HEK293 (cell line): ENCODE data around the gene SEMA3D.

Experiments
- CTCF ChIA-PET: fragments of 350-600 bp; formaldehyde crosslinking; extraction: SDS; loops from one replicate; lab custom pipeline; 2021; ENCODE audit warnings: antibody characterized with exemption; lab: Yijun Ruan, JAX
- POLR2A ChIA-PET: fragments of 300-600 bp; formaldehyde crosslinking; extraction: SDS; loops from one replicate; lab custom pipeline; 2020; ENCODE audit warnings: antibody characterized with exemption, inconsistent platforms; lab: Yijun Ruan, JAX
- H3K27ac ChIP-seq: fragments of 200-500 bp; sonication (Bioruptor generic); 2 replicates; pipeline ENCODE4 v1.5.1; 2014; ENCODE audit warnings: low read depth, low read length, control low read depth, inconsistent platforms; ENCODE audit errors: extremely low read depth
- H3K36me3 ChIP-seq, 2 experiments: fragments of 200-500 bp in 1 of 2; sonication (Bioruptor generic) in 1 of 2; 1 replicate in 1 of 2; 2 replicates in 1 of 2; pipeline ENCODE4 v1.5.1; 2014 to 2017; ENCODE audit warnings: inconsistent platforms in 2 of 2, low read length in 2 of 2; ENCODE audit not compliant: control insufficient read depth in 2 of 2, insufficient read depth in 1 of 2
- H3K4me1 ChIP-seq: fragments of 200-500 bp; sonication (Bioruptor generic); 2 replicates; pipeline ENCODE4 v1.5.1; 2014; ENCODE audit warnings: mild to moderate bottlenecking, low read length, inconsistent platforms; ENCODE audit not compliant: control insufficient read depth, insufficient read depth
- H3K4me3 ChIP-seq: 2 replicates; pipeline ENCODE4 v1.5.1; 2011; ENCODE audit warnings: low read depth, mild to moderate bottlenecking, control low read depth, low read length, moderate library complexity
- H3K9me3 ChIP-seq: fragments of 200-500 bp; sonication (Bioruptor generic); 2 replicates; pipeline ENCODE4 v1.5.1; 2014; ENCODE audit warnings: low read depth, low read length, inconsistent platforms; ENCODE audit not compliant: control insufficient read depth, insufficient read depth
- FEZF1 ChIP-seq: fragments of 450-650 bp; formaldehyde crosslinking; IDR thresholded peaks from 2 replicates; pipeline ENCODE4 v1.5.1; 2016; ENCODE audit warnings: missing biosample characterization, missing genetic modification characterization
- KLF1 ChIP-seq: fragments of 450-650 bp; formaldehyde crosslinking; IDR thresholded peaks from 2 replicates; pipeline ENCODE4 v1.5.1; 2016; ENCODE audit warnings: missing biosample characterization, missing genetic modification characterization
- KLF16 ChIP-seq: fragments of 450-650 bp; formaldehyde crosslinking; IDR thresholded peaks from 2 replicates; pipeline ENCODE4 v1.5.1; 2017; ENCODE audit warnings: missing biosample characterization, missing genetic modification characterization
- KLF7 ChIP-seq: fragments of 450-650 bp; formaldehyde crosslinking; IDR thresholded peaks from 2 replicates; pipeline ENCODE4 v1.5.1; 2016; ENCODE audit warnings: missing biosample characterization, missing genetic modification characterization, borderline replicate concordance
- MEIS1 ChIP-seq: sonication (generic); formaldehyde crosslinking; IDR thresholded peaks from 2 replicates; pipeline ENCODE4 v1.8.1; 2022; ENCODE audit warnings: missing genetic modification reagents, mild to moderate bottlenecking, borderline replicate concordance
- PRDM1 ChIP-seq: fragments of 450-650 bp; formaldehyde crosslinking; IDR thresholded peaks from 2 replicates; pipeline ENCODE4; 2016; ENCODE audit warnings: missing biosample characterization, missing genetic modification characterization
- PRDM6 ChIP-seq: fragments of 450-650 bp; formaldehyde crosslinking; IDR thresholded peaks from 2 replicates; pipeline ENCODE4 v1.5.1; 2017; ENCODE audit warnings: missing biosample characterization, missing genetic modification characterization
- TRIM28 ChIP-seq: IDR thresholded peaks from 2 replicates; pipeline ENCODE4 v1.6.1; 2011; ENCODE audit warnings: low read length, control low read depth, borderline replicate concordance
- ZNF146 ChIP-seq: fragments of 450-650 bp; formaldehyde crosslinking; IDR thresholded peaks from 2 replicates; pipeline ENCODE4 v1.5.1; 2016; ENCODE audit warnings: missing biosample characterization, missing genetic modification characterization
- ZNF366 ChIP-seq: fragments of 450-650 bp; formaldehyde crosslinking; conservative IDR thresholded peaks from 2 replicates; pipeline ENCODE4 v1.5.1; 2016; ENCODE audit warnings: missing biosample characterization, missing genetic modification characterization
- ZNF549 ChIP-seq: fragments of 450-650 bp; IDR thresholded peaks from 2 replicates; pipeline ENCODE4 v1.5.1; 2018; ENCODE audit warnings: missing biosample characterization, missing genetic modification characterization, mild to moderate bottlenecking, inconsistent platforms, moderate library complexity
- ZNF585B ChIP-seq: fragments of 450-650 bp; formaldehyde crosslinking; IDR thresholded peaks from 2 replicates; pipeline ENCODE4 v1.5.1; 2016; ENCODE audit warnings: missing biosample characterization, missing genetic modification characterization
- ZXDB ChIP-seq: fragments of 450-650 bp; formaldehyde crosslinking; IDR thresholded peaks from 2 replicates; pipeline ENCODE4 v1.5.1; 2016; ENCODE audit warnings: missing biosample characterization, missing genetic modification characterization
- TF ChIP-seq, protein P1 (sequence below): fragments of 450-650 bp; formaldehyde crosslinking; IDR thresholded peaks from 2 replicates; pipeline ENCODE4 v1.5.1; 2016; ENCODE audit warnings: missing biosample characterization, missing genetic modification characterization

Gene SEMA3D

DNA sequence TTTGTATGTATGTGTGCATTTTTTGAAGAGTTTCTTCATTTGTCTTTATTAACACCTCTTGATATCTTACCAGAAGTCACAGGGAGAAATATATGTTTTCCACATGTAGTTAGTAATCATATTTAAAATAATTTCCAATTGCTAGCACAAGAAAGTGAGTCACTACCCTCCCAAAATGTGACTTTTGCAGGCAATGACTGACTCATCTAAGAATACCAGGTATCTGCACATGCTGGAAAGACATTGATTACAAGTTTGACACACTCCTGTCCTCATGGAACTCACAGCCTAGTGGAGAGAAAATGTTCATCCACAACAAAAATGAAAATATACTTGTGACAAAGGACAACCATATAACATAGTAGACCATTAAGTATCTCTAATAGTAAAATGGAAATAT lies 82.9 kb downstream of the SEMA3D start (continued):
- TF ChIP-seq, protein P1, sequence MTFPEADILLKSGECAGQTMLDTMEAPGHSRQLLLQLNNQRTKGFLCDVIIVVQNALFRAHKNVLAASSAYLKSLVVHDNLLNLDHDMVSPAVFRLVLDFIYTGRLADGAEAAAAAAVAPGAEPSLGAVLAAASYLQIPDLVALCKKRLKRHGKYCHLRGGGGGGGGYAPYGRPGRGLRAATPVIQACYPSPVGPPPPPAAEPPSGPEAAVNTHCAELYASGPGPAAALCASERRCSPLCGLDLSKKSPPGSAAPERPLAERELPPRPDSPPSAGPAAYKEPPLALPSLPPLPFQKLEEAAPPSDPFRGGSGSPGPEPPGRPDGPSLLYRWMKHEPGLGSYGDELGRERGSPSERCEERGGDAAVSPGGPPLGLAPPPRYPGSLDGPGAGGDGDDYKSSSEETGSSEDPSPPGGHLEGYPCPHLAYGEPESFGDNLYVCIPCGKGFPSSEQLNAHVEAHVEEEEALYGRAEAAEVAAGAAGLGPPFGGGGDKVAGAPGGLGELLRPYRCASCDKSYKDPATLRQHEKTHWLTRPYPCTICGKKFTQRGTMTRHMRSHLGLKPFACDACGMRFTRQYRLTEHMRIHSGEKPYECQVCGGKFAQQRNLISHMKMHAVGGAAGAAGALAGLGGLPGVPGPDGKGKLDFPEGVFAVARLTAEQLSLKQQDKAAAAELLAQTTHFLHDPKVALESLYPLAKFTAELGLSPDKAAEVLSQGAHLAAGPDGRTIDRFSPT (tag by site-specific recombination): no peak

- Histone ChIP-seq H3K4me1 (peaks cover 25% of the 10 kb centered on the region), H3K9me3 (no peaks in the 10 kb centered on the region), H3K36me3 (no peaks in the 10 kb centered on the region), H3K4me3 (no peak overlapping the region), H3K27ac (peak overlapping the region; percentile 12; the same call in 1 of the 2 replicates)
- ChIA-PET POLR2A (no interaction called here), CTCF (no interaction called here)
- TF ChIP-seq MEIS1 (CRISPR knock-in tag) (no peak), FEZF1 (tag by site-specific recombination) (peak; percentile 41), ZXDB (tag by site-specific recombination) (0 out of 2 replicates have a peak, but pooled peaks have one; percentile 21), KLF1 (tag by site-specific recombination) (peak; percentile 55), KLF7 (tag by site-specific recombination) (peak; percentile 28; the same call in 1 of the 2 replicates)
Measured at GRCh38 chr7:85103357-85103756, 83.5 kb downstream of the SEMA3D start.

GRCh38 chr7:85102813-85103350 lies 84.0 kb downstream of the SEMA3D start:
- Histone ChIP-seq H3K9me3 (no peaks in the 10 kb centered on the region), H3K36me3 (no peaks in the 10 kb centered on the region), H3K27ac (peak overlapping the region; percentile 12; the same call in 1 of the 2 replicates), H3K4me1 (peaks cover 25% of the 10 kb centered on the region), H3K4me3 (no peak overlapping the region)
- ChIA-PET CTCF (no interaction called here), POLR2A (interaction anchor here (0.5 kb wide), 1 partner anchor 489 kb away, joined by 5 read pairs; no protein-coding TSS in a partner anchor)
- TF ChIP-seq PRDM6 (tag by site-specific recombination): 0 out of 2 replicates have a peak, but pooled peaks have one; percentile 5
- no peak for TF ChIP-seq TRIM28

DNA sequence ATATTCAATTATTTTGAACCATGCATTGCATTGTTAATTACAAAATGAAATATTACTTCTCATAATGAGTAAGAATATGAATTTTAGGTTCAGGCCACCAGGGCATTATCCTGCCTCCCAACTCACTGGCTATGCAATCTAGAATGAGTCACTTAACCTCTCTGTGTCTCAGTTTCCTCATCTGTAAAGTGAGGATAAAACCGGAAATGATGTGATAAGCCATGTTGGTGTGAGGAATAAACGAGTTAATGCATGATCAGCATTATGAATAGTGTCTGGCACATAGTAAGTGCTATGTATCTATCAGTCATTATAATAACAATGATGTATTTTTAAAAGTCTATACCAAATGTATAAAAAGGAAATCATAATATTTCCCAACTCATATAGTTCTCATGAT lies 85.5 kb downstream of the SEMA3D start:
- Histone ChIP-seq H3K9me3 (no peaks in the 10 kb centered on the region), H3K4me1 (peaks cover 25% of the 10 kb centered on the region), H3K36me3 (no peaks in the 10 kb centered on the region), H3K27ac (no peak overlapping the region), H3K4me3 (no peak overlapping the region)
- TF ChIP-seq ZNF146 (tag by site-specific recombination) (no peak), ZNF585B (tag by site-specific recombination) (no peak), ZNF549 (tag by site-specific recombination) (no peak)
- ChIA-PET CTCF (no interaction called here), POLR2A (no interaction called here)

DNA sequence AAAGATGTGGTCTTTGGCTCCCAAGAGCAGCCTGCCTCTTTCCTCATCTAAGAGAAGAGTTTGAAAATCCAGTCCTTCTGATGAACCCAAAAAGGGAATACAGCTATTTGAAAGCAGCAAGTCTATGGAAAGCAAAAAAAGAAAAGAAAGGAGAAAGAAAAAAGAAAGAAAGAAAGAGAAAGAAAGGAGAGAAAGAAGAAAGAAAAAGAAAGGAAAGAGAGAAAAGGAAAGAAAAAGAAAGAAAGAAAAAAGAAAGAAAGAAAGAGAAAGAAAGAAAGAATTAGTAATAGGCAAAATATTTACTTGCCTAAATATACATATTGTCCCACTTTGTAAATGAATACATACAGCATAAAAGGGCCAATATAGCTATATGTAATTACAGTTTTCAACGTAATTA lies 89.0 kb downstream of the SEMA3D start:
- Histone ChIP-seq H3K27ac (no peak overlapping the region), H3K9me3 (no peaks in the 10 kb centered on the region), H3K4me1 (peaks cover 7% of the 10 kb centered on the region), H3K4me3 (no peak overlapping the region), H3K36me3 (no peaks in the 10 kb centered on the region)
- TF ChIP-seq KLF16 (tag by site-specific recombination) (no peak), ZNF366 (tag by site-specific recombination) (peak; percentile 50; the same call in 1 of the 2 replicates), PRDM1 (tag by site-specific recombination) (peak; percentile 78)
- ChIA-PET CTCF (interaction anchor here (0.7 kb wide), 1 partner anchor 517 kb away, joined by 5 read pairs; no protein-coding TSS in a partner anchor), POLR2A (interaction anchor here (0.7 kb wide), 1 partner anchor 17 kb away, joined by 5 read pairs; no protein-coding TSS in a partner anchor)
